NCI-H1417 (cell line): Measurements from ENCODE around the gene ERICH2.

Experiments
- DNase-seq, 3 experiments: peaks; one replicate each; lab custom pipeline; 2025; lab: John Stamatoyannopoulos, UW

The ERICH2 gene

GRCh38 chr2:170763232-170763631 lies 6.9 kb upstream of the ERICH2 start:
- no peak for DNase-seq

DNA sequence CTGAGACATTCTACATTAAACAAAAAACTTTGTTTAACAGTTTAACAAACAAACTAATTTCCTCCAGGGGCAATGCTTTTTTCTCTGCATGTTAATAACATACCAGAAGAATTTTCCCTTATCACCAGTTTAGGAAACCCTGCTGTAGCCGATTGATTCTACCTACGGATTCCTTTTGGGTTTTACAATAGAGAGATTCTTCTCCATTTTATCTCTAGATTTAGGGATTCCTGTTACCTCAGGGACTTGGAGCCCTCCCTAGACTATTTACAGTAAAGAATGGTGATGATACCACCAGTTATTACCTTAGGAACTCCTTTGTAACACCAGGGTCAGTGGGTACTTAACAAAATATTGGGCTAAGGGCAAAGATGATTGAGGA lies 5.3 kb upstream of the ERICH2 start:
- no peak for DNase-seq

DNA sequence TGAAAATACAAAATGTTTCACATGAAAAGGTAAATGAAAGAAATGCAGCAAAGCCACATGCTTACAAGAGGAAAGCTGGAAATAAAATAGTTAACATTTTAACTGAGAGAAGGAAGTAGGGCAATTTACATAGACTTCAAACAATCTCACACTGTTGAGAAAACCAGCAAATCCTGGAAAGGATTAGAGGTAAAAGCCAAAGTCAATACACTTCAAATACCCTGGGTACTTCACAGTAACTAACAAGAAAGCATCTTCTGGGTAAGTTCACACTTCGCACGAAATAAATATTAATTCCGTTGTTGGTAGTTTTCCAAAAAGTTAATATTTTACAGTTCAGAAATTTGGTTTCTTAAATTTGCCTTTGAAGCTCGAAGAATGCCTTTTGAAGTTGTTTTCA lies 3.5 kb upstream of the ERICH2 start:
- DNase-seq, result no peak

DNA sequence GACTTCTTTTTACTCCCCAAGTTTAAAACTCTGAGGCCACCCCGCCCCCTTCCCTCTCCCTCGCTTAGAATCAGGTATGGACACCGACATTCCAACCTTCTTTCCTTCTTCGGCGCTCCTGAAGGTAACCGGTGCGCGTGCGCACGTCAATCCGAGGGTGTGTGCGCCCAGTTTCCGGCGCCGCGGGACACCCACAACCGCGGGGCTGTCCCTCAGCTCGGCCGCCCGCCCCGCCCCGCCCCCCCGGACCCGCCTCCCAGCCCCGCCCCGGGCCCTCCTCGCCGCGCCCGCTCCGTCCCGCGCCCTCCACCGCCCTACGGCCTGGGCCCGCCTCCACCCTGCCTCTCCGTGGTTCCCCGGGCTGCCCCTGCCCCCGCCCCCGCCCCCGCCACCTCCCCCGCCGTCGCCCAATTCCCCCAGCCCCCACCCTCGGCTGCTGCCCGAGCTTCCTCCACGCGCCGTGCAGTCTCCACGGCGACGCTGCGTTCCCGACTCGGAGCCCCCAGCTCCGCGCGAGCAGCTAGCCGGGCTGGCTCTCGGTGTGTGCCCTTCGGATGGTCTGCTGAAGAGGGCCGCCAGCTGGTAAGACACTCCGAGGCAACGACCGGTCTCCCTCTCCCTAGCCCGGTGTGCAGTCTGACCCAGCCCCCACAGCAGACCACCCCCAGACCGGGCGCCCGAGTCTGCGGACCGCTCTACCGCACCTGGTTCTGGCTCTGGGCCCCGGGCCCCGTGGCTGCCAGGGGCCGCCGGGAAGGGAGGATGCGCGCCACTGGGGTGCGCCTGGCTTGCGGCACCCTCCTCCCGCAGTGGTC lies 635 bp downstream of the ERICH2 start:
- peak; percentile 49 to 70 (median 60) for DNase-seq

DNA sequence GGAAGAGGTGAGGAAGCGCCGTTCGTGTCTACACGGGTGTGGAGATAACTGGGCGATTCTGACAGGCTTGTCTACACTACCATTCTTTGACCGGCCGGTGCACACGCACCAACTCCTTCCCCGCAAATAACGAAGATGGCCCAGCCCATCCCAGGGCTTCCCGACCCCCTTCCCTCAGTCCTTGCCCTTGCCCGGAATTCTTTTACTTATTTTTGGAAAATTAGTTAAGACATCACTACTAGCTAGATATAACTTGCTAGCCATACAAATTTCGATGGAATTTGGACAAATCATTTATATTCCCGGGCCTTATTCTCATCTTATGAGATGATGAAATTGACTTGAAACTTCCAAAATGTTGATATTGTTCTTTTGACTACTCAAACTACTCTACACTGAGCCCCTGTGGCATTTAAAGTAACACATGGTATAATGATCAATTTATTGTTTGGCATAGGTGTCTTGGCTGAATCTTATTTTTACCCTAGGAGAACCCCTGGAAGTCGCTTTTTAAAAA lies 1.3 kb downstream of the ERICH2 start:
- no peak for DNase-seq

- DNase-seq, result no peak
Measured at GRCh38 chr2:170772295-170772694, 2.1 kb downstream of the ERICH2 start.

DNA sequence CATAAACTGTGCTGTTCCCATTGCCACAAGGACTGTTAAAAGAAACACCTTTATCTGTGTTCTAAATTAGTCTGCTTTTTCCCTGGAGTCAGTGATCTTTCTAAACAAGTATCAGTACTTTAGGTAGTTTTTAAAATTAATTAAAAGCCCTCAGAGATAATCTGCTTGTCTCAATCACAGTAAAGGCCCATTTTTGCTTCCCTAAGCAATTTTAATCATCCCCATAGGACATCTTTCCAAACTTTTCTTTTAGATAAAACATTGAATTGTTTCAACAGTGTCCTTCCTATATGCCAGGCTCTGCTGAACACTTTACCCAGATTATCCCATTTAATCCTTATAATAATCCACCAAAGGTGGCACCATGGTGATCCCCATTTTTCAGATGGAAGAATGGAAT lies 3.9 kb downstream of the ERICH2 start:
- no peak for DNase-seq

GRCh38 chr2:170778900-170779299 lies 8.7 kb downstream of the ERICH2 start:
- DNase-seq, result no peak

DNA sequence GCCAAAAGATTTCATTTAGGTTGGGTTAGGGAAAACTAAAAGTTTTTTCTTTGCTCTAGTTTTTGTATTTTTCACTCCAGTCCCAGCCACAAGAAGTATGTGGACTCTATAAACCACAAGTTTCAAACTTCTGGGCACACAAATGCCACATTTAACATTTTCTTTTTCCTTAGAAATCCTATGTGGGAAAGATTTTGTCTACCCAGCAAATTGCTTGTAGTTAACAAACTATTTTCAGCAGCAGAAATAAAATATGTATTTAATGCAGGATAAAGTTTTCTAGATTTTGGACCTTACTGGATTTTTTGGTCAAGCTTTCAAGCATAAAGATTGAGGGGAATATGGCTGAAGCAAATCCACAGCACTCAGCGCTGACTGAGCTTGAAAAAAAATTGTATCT lies 9.1 kb downstream of the ERICH2 start:
- DNase-seq, result no peak

- DNase-seq, result no peak
Measured at GRCh38 chr2:170782673-170783072, 12.5 kb downstream of the ERICH2 start.

- DNase-seq, result no peak
Measured at GRCh38 chr2:170783549-170783948, 13.4 kb downstream of the ERICH2 start.

- DNase-seq, result no peak
Measured at GRCh38 chr2:170798996-170799395, 28.8 kb downstream of the ERICH2 start.

DNA sequence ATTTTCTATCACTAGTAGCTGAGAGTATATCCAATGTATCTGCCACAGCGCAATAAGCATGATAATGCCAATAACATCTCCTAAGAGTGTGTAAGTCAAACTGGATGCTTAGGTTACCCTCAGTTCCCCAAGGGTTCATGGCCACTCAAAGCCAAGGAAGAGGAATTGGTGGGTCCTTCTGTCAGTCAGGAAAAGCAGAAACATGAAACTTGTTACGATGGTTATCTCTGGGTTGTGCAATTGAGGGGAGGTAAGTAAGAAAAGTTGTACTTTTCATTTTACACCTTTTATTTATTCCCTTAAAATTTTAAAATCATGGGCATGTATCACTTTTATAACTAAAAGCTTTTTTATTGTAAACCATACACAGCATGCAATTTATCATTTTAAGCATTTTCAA lies 36.4 kb downstream of the ERICH2 start:
- DNase-seq, result no peak

- peak; percentile 26 to 92 (median 73) for DNase-seq
Measured at GRCh38 chr2:170812710-170813600, 42.8 kb downstream of the ERICH2 start.

DNA sequence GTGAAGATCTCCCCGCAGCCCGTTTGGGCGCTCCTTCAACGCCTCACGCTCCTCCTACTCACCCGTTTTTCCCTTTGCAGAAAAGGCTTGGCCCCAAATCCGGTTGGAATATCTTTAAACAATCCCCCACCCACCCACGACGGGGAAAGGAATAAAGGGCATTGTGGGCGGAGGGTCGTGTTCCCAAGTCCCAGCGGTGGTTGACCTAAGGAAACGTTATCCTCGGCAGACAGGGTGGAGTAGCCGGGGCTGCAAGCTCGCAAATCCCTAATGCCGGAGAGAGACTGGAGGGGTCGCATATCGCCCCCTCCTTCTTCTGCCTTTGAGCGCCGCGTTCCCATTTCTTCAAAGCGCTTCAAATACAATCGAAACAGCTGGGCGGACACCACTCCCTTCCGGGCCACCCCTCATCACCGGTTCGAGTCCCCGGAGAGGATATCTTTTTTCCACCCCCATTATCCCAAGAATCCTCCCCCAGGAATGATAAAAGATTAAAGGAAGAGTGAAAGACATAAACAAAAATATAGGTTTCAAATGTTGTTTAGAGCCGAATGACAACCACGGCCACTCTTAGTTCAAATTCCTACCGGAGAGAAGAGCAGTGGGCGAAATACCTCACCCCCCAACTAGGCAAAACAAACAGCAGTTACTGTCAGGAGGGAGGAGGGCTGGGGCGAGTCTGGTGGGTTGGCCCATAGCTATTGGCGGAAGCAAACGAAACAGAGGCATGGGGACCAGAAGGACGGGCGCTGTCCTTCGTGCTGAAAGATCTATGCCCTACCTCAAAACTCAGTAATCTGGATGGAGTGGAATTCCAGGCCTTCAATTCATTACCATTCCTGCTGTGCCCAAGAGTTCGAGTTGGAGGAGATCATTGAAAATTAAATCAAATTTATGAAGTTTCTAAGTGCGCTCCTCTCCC lies 43.7 kb downstream of the ERICH2 start:
- DNase-seq, result no peak

- DNase-seq, result no peak
Measured at GRCh38 chr2:170814533-170815230, 44.5 kb downstream of the ERICH2 start.

GRCh38 chr2:170815311-170815710 lies 45.1 kb downstream of the ERICH2 start:
- no peak for DNase-seq

DNA sequence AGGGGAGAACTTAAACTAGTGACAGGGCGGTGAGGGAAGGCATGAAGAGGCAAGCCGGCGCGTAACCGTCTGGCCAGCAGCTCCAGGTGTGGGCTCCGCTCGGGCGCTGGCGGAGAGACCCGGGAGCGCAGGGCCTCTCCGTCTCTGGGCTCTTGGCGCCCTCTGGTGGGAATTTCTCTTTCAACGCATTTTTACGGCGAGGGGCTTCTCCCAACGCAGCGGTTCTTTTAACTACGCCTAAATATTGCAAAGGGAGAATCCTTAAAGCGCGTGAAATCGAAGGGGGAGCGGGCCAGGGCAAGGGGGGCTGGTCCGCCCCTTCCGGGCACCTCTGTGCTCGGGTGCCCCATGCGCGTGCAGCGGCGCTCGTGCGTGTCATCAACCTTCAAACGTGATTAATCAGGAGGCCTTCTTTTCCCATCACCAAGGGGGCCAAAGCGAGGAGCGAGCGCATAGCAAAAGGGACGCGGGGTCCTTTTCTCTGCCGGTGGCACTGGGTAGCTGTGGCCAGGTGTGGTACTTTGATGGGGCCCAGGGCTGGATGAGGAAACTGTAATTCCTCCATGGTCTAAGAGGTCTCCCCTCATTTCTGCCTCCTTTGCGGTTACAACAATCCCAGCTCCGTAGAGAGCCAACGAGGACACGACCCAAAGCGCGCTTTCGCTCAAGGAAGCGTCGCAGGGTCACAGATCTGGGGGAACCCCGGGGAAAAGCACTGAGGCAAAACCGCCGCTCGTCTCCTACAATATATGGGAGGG lies 45.7 kb downstream of the ERICH2 start:
- DNase-seq, result peak; percentile 59 to 83 (median 75)

DNA sequence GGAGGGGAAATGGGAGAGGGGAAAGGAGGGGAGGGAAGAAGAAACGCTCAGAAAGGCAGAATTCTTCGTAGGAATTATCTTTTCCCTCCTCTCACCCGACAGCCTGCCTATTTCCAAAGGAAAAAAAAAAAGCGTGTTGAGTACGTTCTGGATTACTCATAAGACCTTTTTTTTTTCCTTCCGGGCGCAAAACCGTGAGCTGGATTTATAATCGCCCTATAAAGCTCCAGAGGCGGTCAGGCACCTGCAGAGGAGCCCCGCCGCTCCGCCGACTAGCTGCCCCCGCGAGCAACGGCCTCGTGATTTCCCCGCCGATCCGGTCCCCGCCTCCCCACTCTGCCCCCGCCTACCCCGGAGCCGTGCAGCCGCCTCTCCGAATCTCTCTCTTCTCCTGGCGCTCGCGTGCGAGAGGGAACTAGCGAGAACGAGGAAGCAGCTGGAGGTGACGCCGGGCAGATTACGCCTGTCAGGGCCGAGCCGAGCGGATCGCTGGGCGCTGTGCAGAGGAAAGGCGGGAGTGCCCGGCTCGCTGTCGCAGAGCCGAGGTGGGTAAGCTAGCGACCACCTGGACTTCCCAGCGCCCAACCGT lies 46.4 kb downstream of the ERICH2 start, which contains the start of gene GAD1:
Gene GAD1, plus strand, starts transcription at position 384 of the 589 bp plus-strand sequence. CDS start 1,705 bp downstream, outside the sequence.
- peak; percentile 57 to 74 (median 70) for DNase-seq
